ENCODE measurements around the gene TSTD1.
"Not testable (repeated sequence)": the region's sequence is repeated elsewhere in the genome, so short reads cannot be mapped to it uniquely, and the experiment has no call there.

The TSTD1 gene

GRCh38 chr1:161021970-161022353 is 16.8 kb downstream of the TSTD1 start:
- Histone ChIP-seq H3K27me3 (replicated peaks) (peaks cover 9% of the 10 kb centered on the region), H3K27ac (no peak overlapping the region), H3K36me3 (replicated peaks) (no peaks in the 10 kb centered on the region), H3K4me3 (ENCODE audit: low read depth, low read length) (no peak overlapping the region)
- no peak for DNase-seq
- in situ Hi-C loops (cut with HindIII; ENCODE audit: low pct_ligation_motif_present, low sequenced_read_pairs): no loop called here
- TF ChIP-seq, protein P1, sequence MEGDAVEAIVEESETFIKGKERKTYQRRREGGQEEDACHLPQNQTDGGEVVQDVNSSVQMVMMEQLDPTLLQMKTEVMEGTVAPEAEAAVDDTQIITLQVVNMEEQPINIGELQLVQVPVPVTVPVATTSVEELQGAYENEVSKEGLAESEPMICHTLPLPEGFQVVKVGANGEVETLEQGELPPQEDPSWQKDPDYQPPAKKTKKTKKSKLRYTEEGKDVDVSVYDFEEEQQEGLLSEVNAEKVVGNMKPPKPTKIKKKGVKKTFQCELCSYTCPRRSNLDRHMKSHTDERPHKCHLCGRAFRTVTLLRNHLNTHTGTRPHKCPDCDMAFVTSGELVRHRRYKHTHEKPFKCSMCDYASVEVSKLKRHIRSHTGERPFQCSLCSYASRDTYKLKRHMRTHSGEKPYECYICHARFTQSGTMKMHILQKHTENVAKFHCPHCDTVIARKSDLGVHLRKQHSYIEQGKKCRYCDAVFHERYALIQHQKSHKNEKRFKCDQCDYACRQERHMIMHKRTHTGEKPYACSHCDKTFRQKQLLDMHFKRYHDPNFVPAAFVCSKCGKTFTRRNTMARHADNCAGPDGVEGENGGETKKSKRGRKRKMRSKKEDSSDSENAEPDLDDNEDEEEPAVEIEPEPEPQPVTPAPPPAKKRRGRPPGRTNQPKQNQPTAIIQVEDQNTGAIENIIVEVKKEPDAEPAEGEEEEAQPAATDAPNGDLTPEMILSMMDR (IDR thresholded peaks at IDR 0.05; ENCODE audit: low read depth, low read length, missing control alignments): no peak

GRCh38 chr1:161021165-161021969 is 17.4 kb downstream of the TSTD1 start:
- DNase-seq: peak; percentile 28
- Histone ChIP-seq H3K4me3 (ENCODE audit: low read depth, low read length) (peak overlapping the region; percentile 60), H3K27me3 (replicated peaks) (peaks cover 9% of the 10 kb centered on the region), H3K36me3 (replicated peaks) (no peaks in the 10 kb centered on the region), H3K27ac (no peak overlapping the region)
- in situ Hi-C loops (cut with HindIII; ENCODE audit: low pct_ligation_motif_present, low sequenced_read_pairs): no loop called here
- TF ChIP-seq, protein P1 (IDR thresholded peaks at IDR 0.05; ENCODE audit: low read depth, low read length, missing control alignments): no peak

DNA sequence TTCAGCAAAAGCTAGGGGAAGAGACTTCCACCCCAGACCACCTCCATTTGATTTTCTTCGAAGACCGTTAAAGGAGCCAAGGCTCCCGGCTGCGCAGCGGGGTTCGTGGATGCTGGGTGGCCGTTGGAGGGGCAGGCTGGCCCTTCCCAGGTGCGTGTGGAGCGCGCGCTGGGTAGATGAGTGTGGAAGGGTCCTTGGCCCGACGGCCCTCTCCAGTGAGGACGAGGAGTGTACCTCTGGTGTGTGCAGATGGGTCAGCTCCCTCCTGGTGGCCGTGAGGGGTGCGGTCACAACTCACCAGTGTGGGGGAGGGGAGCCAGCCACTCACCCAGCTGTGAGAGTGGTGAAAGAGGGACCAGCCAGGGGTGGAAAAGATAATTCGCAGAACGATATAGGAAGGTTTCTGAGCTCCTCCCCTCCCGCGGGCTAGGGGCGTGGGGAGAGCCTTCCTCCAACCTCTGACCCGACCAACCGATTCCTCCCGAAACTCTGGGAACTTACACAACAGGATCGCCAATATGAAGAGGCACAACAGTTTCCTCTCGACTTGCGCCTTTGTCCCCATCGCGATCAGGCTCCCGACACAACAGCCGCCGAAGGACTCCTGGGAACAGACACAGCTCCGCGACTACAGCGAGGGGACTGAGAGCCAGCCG is 18.1 kb downstream of the TSTD1 start, which contains the start of gene F11R:
Gene F11R, minus strand, starts transcription at position 644 of the 656 bp plus-strand sequence. Its CDS starts 79 bp downstream, at position 565.
- in situ Hi-C loops (cut with HindIII; ENCODE audit: low pct_ligation_motif_present, low sequenced_read_pairs): no loop called here

DNA sequence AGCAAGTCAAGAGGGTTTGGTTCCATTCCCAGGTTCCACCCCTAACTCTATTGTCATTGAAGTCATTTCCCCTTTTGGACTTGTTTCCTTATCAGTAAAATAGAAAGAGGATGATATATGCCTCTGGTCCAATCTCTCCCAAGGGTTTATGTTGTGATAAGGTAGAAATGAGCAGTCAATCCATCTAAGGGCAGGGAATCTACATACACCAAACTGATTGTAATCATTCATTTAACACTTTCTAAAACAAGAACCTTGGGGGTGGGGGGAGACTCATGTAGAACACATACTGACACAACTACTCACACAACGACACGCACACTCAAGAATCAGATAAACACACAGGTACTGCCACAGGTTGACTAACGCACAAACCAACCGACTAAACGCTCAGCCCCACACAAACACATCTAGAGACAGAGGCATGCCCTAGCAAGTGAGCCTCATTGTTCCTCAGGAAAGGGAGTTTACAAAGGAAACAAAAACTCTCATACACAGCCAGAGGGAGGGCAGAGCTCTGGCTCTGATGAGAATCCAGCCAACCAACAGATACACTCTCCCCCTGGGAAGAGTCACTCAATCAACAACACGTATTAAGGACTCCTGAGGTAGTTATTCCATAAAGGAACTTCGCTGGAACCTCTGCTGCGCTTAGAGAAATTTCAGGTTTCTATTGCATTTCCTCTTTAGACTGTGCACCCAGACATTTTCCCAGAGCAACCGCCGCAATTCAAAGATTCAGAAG is 18.8 kb downstream of the TSTD1 start:
- no peak for DNase-seq
- in situ Hi-C loops (cut with HindIII; ENCODE audit: low pct_ligation_motif_present, low sequenced_read_pairs): no loop called here
- Histone ChIP-seq H3K27me3 (replicated peaks) (peaks cover 9% of the 10 kb centered on the region), H3K27ac (no peak overlapping the region), H3K4me3 (ENCODE audit: low read depth, low read length) (peak overlapping the region; percentile 60), H3K36me3 (replicated peaks) (no peaks in the 10 kb centered on the region)
- TF ChIP-seq, protein P1 (IDR thresholded peaks at IDR 0.05; ENCODE audit: low read depth, low read length, missing control alignments): no peak

More for the DNA sequence above, 18.1 kb downstream of the TSTD1 start, which contains the start of gene F11R:
- Histone ChIP-seq H3K36me3 (replicated peaks) (no peaks in the 10 kb centered on the region), H3K27ac (no peak within 1 kb of the TSS), H3K27me3 (replicated peaks) (peaks cover 9% of the 10 kb centered on the region), H3K4me3 (ENCODE audit: low read depth, low read length) (peak within 1 kb of the TSS; percentile 60)
- DNase-seq: no peak
- TF ChIP-seq, protein P1 (IDR thresholded peaks at IDR 0.05; ENCODE audit: low read depth, low read length, missing control alignments): peak; percentile 22

GRCh38 chr1:161019111-161019660 is 19.6 kb downstream of the TSTD1 start:
- H3K27ac ChIP-seq; in situ Hi-C loops (cut with HindIII; ENCODE audit: low pct_ligation_motif_present, low sequenced_read_pairs); DNase-seq; H3K36me3 ChIP-seq (replicated peaks); H3K27me3 ChIP-seq (replicated peaks); H3K4me3 ChIP-seq (ENCODE audit: low read depth, low read length): not testable (repeated sequence)

GRCh38 chr1:161018631-161018930 is 20.2 kb downstream of the TSTD1 start:
- no peak overlapping the region for H3K27ac ChIP-seq
- DNase-seq: no peak
- TF ChIP-seq, protein P1 (IDR thresholded peaks at IDR 0.05; ENCODE audit: low read depth, low read length, missing control alignments): no peak
- in situ Hi-C loops (cut with HindIII; ENCODE audit: low pct_ligation_motif_present, low sequenced_read_pairs): no loop called here
- H3K27me3 ChIP-seq (replicated peaks): peaks cover 9% of the 10 kb centered on the region
- no peak overlapping the region for H3K4me3 ChIP-seq (ENCODE audit: low read depth, low read length)
- H3K36me3 ChIP-seq (replicated peaks): no peaks in the 10 kb centered on the region
